SK-N-SH treated with all-trans-retinoic acid at 6 μM for 48 hours (cell line): ENCODE measurements around the gene SGPL1.

ENCODE experiments used
- ATAC-seq: fragments of 200-7000 bp; cut with Tn5 transposase; 3 replicates; pipeline ENCODE4 v1.9.1; 2020; ENCODE audit warnings: mild to moderate bottlenecking, moderate library complexity
- ARNTL ChIP-seq: fragments of 450-650 bp; formaldehyde crosslinking; IDR thresholded peaks from 2 replicates; pipeline ENCODE4 v1.5.0; 2020; ENCODE audit warnings: low read depth, mild to moderate bottlenecking, moderate library complexity, borderline replicate concordance
- BACH2 ChIP-seq: fragments of 250-450 bp; sonication (Bioruptor Pico); IDR thresholded peaks from 2 replicates; pipeline ENCODE4 v1.9.0; 2021; ENCODE audit warnings: mild to moderate bottlenecking, borderline replicate concordance
- CSDC2 ChIP-seq: fragments of 250-450 bp; sonication (Bioruptor Pico); IDR thresholded peaks from 2 replicates; pipeline ENCODE4 v1.5.0; 2020; ENCODE audit warnings: mild to moderate bottlenecking, moderate library complexity
- GLIS3 ChIP-seq: fragments of 250-450 bp; sonication (Bioruptor Pico); IDR thresholded peaks from 2 replicates; pipeline ENCODE4 v1.5.0; 2020; ENCODE audit warnings: mild to moderate bottlenecking, moderate library complexity
- ISL1 ChIP-seq: fragments of 250-450 bp; sonication (Bioruptor Pico); IDR thresholded peaks from 2 replicates; pipeline ENCODE4 v2.1.2; 2022; ENCODE audit warnings: mild to moderate bottlenecking, moderate library complexity
- OSR1 ChIP-seq: fragments of 250-450 bp; sonication (Bioruptor Pico); IDR thresholded peaks from 2 replicates; pipeline ENCODE4 v1.8.0; 2022; ENCODE audit warnings: moderate library complexity, mild to moderate bottlenecking, inconsistent platforms
- PATZ1 ChIP-seq: fragments of 250-450 bp; sonication (Bioruptor Pico); IDR thresholded peaks from 2 replicates; pipeline ENCODE4 v1.8.0; 2020; ENCODE audit warnings: mild to moderate bottlenecking, moderate library complexity, borderline replicate concordance
- PPARA ChIP-seq: fragments of 250-450 bp; sonication (Bioruptor Pico); IDR thresholded peaks from 2 replicates; pipeline ENCODE4 v1.5.0; 2020; ENCODE audit warnings: mild to moderate bottlenecking, borderline replicate concordance
- RARB ChIP-seq: fragments of 250-450 bp; sonication (Bioruptor Pico); IDR thresholded peaks from 2 replicates; pipeline ENCODE4 v1.8.0; 2021; ENCODE audit warnings: mild to moderate bottlenecking, moderate library complexity
- SNAI2 ChIP-seq: fragments of 250-450 bp; sonication (Bioruptor Pico); IDR thresholded peaks from 2 replicates; pipeline ENCODE4 v1.5.0; 2020; ENCODE audit warnings: mild to moderate bottlenecking, moderate library complexity
- TCF4 ChIP-seq: fragments of 250-450 bp; sonication (Bioruptor Pico); IDR thresholded peaks from 2 replicates; pipeline ENCODE4 v1.8.0; 2021; ENCODE audit warnings: mild to moderate bottlenecking, moderate library complexity, borderline replicate concordance
- TOX ChIP-seq: fragments of 250-450 bp; sonication (Bioruptor Pico); IDR thresholded peaks from 2 replicates; pipeline ENCODE4 v1.8.0; 2021; ENCODE audit warnings: mild to moderate bottlenecking, moderate library complexity, borderline replicate concordance
- ZFP3 ChIP-seq: fragments of 250-450 bp; sonication (Bioruptor Pico); IDR thresholded peaks from 2 replicates; pipeline ENCODE4 v1.5.0; 2020; ENCODE audit warnings: mild to moderate bottlenecking, moderate library complexity
- ZFP30 ChIP-seq: fragments of 450-650 bp; formaldehyde crosslinking; IDR thresholded peaks from 2 replicates; pipeline ENCODE4 v1.5.0; 2022; ENCODE audit warnings: mild to moderate bottlenecking, moderate library complexity
- ZNF565 ChIP-seq: fragments of 450-650 bp; formaldehyde crosslinking; conservative IDR thresholded peaks from 2 replicates; pipeline ENCODE4 v1.5.0; 2020; ENCODE audit warnings: low read depth, mild to moderate bottlenecking, moderate library complexity
- TF ChIP-seq, protein P1 (sequence below): fragments of 250-450 bp; sonication (Bioruptor Pico); IDR thresholded peaks from 2 replicates; pipeline ENCODE4 v1.5.1; 2020; ENCODE audit warnings: low read depth, mild to moderate bottlenecking, moderate library complexity
- TF ChIP-seq, protein P2 (sequence below): fragments of 250-450 bp; sonication (Bioruptor Pico); IDR thresholded peaks from 2 replicates; pipeline ENCODE4 v1.5.0; 2020; ENCODE audit warnings: mild to moderate bottlenecking, moderate library complexity
- TF ChIP-seq, protein P3 (sequence below): fragments of 250-450 bp; sonication (Bioruptor Pico); IDR thresholded peaks from 2 replicates; pipeline ENCODE4 v1.5.1; 2021; ENCODE audit warnings: mild to moderate bottlenecking, moderate library complexity
- TF ChIP-seq, protein P4 (sequence below): fragments of 250-450 bp; sonication (Bioruptor Pico); IDR thresholded peaks from 2 replicates; pipeline ENCODE4 v1.8.0; 2021; ENCODE audit warnings: low read depth, mild to moderate bottlenecking, moderate library complexity, borderline replicate concordance

Gene SGPL1

DNA sequence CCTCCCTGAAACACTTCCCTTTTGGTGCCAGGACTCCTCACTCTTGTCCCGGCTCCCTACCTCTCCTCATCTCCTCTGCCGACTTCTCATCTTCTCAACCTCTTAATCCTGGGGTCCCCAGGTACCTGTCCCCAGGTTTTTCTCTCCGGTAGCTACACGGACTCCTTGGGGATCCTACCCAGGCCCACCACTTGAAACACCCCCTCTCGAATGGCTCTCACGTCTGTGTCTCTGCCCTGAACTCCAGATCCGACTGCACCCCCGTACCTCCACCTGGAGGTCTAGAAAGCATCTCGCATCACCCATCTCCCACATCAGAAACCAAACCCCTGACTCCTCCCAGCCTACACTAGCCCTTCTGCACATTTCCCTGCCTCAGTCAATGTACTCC is 35.4 kb upstream of the SGPL1 start:
- no peak for ATAC-seq

GRCh38 chr10:70780772-70781171 is 35.0 kb upstream of the SGPL1 start:
- no peak for ATAC-seq
- TF ChIP-seq BACH2 (CRISPR knock-in tag) (no peak), ZNF565 (CRISPR knock-in tag) (no peak), ARNTL (CRISPR knock-in tag) (no peak), TOX (no peak), ISL1 (no peak), ZFP3 (CRISPR knock-in tag) (no peak), TCF4 (CRISPR knock-in tag) (no peak), PATZ1 (CRISPR knock-in tag) (no peak), ZFP30 (CRISPR knock-in tag) (no peak), GLIS3 (CRISPR knock-in tag) (no peak), PPARA (CRISPR knock-in tag) (no peak), RARB (CRISPR knock-in tag) (no peak), SNAI2 (CRISPR knock-in tag) (no peak)
- TF ChIP-seq, protein P1, sequence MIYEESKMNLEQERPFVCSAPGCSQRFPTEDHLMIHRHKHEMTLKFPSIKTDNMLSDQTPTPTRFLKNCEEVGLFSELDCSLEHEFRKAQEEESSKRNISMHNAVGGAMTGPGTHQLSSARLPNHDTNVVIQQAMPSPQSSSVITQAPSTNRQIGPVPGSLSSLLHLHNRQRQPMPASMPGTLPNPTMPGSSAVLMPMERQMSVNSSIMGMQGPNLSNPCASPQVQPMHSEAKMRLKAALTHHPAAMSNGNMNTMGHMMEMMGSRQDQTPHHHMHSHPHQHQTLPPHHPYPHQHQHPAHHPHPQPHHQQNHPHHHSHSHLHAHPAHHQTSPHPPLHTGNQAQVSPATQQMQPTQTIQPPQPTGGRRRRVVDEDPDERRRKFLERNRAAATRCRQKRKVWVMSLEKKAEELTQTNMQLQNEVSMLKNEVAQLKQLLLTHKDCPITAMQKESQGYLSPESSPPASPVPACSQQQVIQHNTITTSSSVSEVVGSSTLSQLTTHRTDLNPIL: no peak
- TF ChIP-seq, protein P2, sequence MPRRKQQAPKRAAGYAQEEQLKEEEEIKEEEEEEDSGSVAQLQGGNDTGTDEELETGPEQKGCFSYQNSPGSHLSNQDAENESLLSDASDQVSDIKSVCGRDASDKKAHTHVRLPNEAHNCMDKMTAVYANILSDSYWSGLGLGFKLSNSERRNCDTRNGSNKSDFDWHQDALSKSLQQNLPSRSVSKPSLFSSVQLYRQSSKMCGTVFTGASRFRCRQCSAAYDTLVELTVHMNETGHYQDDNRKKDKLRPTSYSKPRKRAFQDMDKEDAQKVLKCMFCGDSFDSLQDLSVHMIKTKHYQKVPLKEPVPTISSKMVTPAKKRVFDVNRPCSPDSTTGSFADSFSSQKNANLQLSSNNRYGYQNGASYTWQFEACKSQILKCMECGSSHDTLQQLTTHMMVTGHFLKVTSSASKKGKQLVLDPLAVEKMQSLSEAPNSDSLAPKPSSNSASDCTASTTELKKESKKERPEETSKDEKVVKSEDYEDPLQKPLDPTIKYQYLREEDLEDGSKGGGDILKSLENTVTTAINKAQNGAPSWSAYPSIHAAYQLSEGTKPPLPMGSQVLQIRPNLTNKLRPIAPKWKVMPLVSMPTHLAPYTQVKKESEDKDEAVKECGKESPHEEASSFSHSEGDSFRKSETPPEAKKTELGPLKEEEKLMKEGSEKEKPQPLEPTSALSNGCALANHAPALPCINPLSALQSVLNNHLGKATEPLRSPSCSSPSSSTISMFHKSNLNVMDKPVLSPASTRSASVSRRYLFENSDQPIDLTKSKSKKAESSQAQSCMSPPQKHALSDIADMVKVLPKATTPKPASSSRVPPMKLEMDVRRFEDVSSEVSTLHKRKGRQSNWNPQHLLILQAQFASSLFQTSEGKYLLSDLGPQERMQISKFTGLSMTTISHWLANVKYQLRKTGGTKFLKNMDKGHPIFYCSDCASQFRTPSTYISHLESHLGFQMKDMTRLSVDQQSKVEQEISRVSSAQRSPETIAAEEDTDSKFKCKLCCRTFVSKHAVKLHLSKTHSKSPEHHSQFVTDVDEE (CRISPR knock-in tag): no peak

More for the DNA sequence above, 35.4 kb upstream of the SGPL1 start:
- TF ChIP-seq ZFP3 (CRISPR knock-in tag) (no peak), ISL1 (no peak), PATZ1 (CRISPR knock-in tag) (no peak), OSR1 (CRISPR knock-in tag) (no peak), CSDC2 (CRISPR knock-in tag) (no peak), RARB (CRISPR knock-in tag) (no peak), TOX (no peak), ARNTL (CRISPR knock-in tag) (no peak), GLIS3 (CRISPR knock-in tag) (no peak)
- TF ChIP-seq, protein P2 (CRISPR knock-in tag): no peak
- TF ChIP-seq, protein P3, sequence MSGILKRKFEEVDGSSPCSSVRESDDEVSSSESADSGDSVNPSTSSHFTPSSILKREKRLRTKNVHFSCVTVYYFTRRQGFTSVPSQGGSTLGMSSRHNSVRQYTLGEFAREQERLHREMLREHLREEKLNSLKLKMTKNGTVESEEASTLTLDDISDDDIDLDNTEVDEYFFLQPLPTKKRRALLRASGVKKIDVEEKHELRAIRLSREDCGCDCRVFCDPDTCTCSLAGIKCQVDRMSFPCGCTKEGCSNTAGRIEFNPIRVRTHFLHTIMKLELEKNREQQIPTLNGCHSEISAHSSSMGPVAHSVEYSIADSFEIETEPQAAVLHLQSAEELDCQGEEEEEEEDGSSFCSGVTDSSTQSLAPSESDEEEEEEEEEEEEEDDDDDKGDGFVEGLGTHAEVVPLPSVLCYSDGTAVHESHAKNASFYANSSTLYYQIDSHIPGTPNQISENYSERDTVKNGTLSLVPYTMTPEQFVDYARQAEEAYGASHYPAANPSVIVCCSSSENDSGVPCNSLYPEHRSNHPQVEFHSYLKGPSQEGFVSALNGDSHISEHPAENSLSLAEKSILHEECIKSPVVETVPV (CRISPR knock-in tag): no peak
- TF ChIP-seq, protein P4, sequence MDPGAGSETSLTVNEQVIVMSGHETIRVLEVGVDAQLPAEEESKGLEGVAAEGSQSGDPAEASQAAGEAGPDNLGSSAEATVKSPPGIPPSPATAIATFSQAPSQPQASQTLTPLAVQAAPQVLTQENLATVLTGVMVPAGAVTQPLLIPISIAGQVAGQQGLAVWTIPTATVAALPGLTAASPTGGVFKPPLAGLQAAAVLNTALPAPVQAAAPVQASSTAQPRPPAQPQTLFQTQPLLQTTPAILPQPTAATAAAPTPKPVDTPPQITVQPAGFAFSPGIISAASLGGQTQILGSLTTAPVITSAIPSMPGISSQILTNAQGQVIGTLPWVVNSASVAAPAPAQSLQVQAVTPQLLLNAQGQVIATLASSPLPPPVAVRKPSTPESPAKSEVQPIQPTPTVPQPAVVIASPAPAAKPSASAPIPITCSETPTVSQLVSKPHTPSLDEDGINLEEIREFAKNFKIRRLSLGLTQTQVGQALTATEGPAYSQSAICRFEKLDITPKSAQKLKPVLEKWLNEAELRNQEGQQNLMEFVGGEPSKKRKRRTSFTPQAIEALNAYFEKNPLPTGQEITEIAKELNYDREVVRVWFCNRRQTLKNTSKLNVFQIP (CRISPR knock-in tag): no peak
